Measurements from ENCODE around the gene RPL13. TPM values are rescaled to one million over a fixed set of nuclear protein-coding genes. Genes with fewer than 3 reads are reported as not detected.

RPL13 gene
- total and polyA plus RNA-seq, 2 of the 13 experiments (the other 11 are each of a cell fraction or from before 2014, with no cell fraction given): 2,988 to 4,411 TPM

- TF ChIP-seq ZBTB4 (CRISPR knock-in tag; IDR thresholded peaks at IDR 0.05; ENCODE audit: borderline replicate concordance) (no peak), EZH2 (conservative IDR thresholded peaks at IDR 0.05; ENCODE audit: low read depth, low read length) (no peak)
These were observed 2.5 kb downstream of the RPL13 start (continued) for GRCh38 chr16:89562939-89563338.

- CTCF ChIA-PET (ENCODE audit: low intra/inter-chr PET ratio, low total read pairs): no interaction called here
- no peak overlapping the region for H3K9ac ChIP-seq (ENCODE audit: insufficient read depth, low read depth, low read length)
- H3K4me1 ChIP-seq (ENCODE audit: insufficient read depth, low read length): peaks cover 70% of the 10 kb centered on the region
- WGBS (ENCODE audit: low lambda C conversion rate): 91% methylated on average over 12 of the region's 12 CpGs
- peaks cover 60% of the 10 kb centered on the region for H4K20me1 ChIP-seq (ENCODE audit: insufficient read depth, low read length)
- no peak overlapping the region; a peak in 1 of 6 replicates for H3K4me3 ChIP-seq (replicated peaks in 1 of 3; ENCODE audit: insufficient read depth in 1 of 3, low read depth in 2 of 3, low read length in 3 of 3)
- POLR2A ChIA-PET: interaction anchor here (0.6 to 2.4 kb wide), 10 partner anchors 9 to 242 kb away, joined by 3 to 16 read pairs (median 5); partner anchors contain the start of gene SPG7
- no peak for FAIRE-seq
- intact Hi-C loops (cut with micrococcal nuclease; ENCODE audit: unreplicated experiment): no loop called here
- no peaks in the 10 kb centered on the region for H3K9me3 ChIP-seq (ENCODE audit: low read length)
- BruUV-seq (replicated peaks): no TSS peak
- in situ Hi-C loops (cut with HindIII; ENCODE audit: extremely low pct_ligation_motif_present, low pct_unique_long_range_greater_than_20kb): no loop called here
- peak overlapping the region; percentile 97 for H3K4me2 ChIP-seq (ENCODE audit: low read depth, low read length)
- H3K27me3 ChIP-seq (ENCODE audit: control insufficient read depth in 1 of 2, insufficient read depth in 2 of 2, low read length in 2 of 2): 0 out of 5 replicates have a peak, but pooled peaks cover 0 to 6% of the 10 kb centered on the region in 2 experiments
- DNase-seq (ENCODE audit: low spot score): no peak
- peaks cover 25% of the 10 kb centered on the region for H3K79me2 ChIP-seq (ENCODE audit: insufficient read depth, low read length)
- H2AFZ ChIP-seq (ENCODE audit: low read length): no peak overlapping the region
- peaks cover 23 to 35% of the 10 kb centered on the region in 2 experiments for H3K36me3 ChIP-seq (replicated peaks in 1 of 2; ENCODE audit: control insufficient read depth in 1 of 2, insufficient read depth in 2 of 2, low read length in 2 of 2)
- H3K27ac ChIP-seq (ENCODE audit: extremely low read length, insufficient read depth, low read length): no peak overlapping the region
- no peak for ATAC-seq
- 0 out of 2 replicates have a peak, but pooled peaks have one; percentile 30 for TF ChIP-seq ZNF441 (CRISPR knock-in tag; IDR thresholded peaks at IDR 0.05; ENCODE audit: borderline replicate concordance)
- TF ChIP-seq KDM5A (IDR thresholded peaks at IDR 0.05; ENCODE audit: borderline replicate concordance, low read length): no peak
- no peak for TF ChIP-seq NR0B2 (CRISPR knock-in tag; IDR thresholded peaks at IDR 0.05)
- TF ChIP-seq RBM22 (optimal IDR thresholded peaks at IDR 0.05; ENCODE audit: low read length): peak; percentile 84
- no peak for TF ChIP-seq KDM6A (CRISPR knock-in tag; IDR thresholded peaks at IDR 0.05; ENCODE audit: low read depth)
- TF ChIP-seq IRX3 (CRISPR knock-in tag; IDR thresholded peaks at IDR 0.05; ENCODE audit: borderline replicate concordance, low read depth): no peak
- no peak for TF ChIP-seq AFF4 (CRISPR knock-in tag; IDR thresholded peaks at IDR 0.05)
- TF ChIP-seq ZNF337 (CRISPR knock-in tag; IDR thresholded peaks at IDR 0.05; ENCODE audit: borderline replicate concordance, low read depth): no peak
- no peak for TF ChIP-seq RFXAP (CRISPR knock-in tag; IDR thresholded peaks at IDR 0.05; ENCODE audit: borderline replicate concordance)
- TF ChIP-seq SP1 (IDR thresholded peaks at IDR 0.05): no peak
- TF ChIP-seq SP1 (CRISPR knock-in tag; IDR thresholded peaks at IDR 0.05): no peak
- no peak for TF ChIP-seq KDM5B (CRISPR knock-in tag; IDR thresholded peaks at IDR 0.05; ENCODE audit: borderline replicate concordance)
- TF ChIP-seq ZEB1 (IDR thresholded peaks at IDR 0.05; ENCODE audit: insufficient replicate concordance, low read depth): no peak
These were observed 3.3 kb downstream of the RPL13 start for GRCh38 chr16:89563639-89564392.
